ENCODE results near the gene EIF4A2. TPM values are rescaled to one million over a fixed set of nuclear protein-coding genes. Genes with fewer than 3 reads are reported as not detected.

EIF4A2 gene
- total and polyA plus RNA-seq, 11 donors: 255 to 496 (median 358) TPM

DNA sequence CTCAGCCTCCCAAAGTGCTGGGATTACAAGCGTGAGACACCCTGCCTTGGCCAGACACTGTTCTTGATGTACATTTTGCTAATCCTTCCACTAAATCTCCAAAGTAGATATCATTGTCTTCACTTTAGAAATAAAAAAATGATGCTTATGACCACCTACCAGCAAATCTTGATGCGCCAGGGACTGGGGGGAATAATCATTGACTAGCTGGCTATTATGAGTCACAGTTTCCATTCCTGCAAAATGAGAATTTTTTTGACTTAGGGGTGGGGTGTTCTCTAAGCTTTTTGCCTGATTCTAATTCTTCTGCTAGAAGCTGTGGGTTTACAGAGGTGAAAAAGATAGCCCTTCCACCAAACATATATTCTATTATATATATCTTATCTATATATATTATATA, 40.0 kb downstream of the EIF4A2 start:
- peaks cover under 1 to 43% (median 15%) of the 10 kb centered on the region in 9 donors for H3K27me3 ChIP-seq
- H3K4me1 ChIP-seq: peaks cover 0 to 23% (median 11%) of the 10 kb centered on the region in 12 donors
- H3K9me3 ChIP-seq: no peaks in the 10 kb centered on the region
- no peak for TF ChIP-seq CTCF (IDR thresholded peaks at IDR 0.05)
- no peak for TF ChIP-seq POLR2A (IDR thresholded peaks at IDR 0.05)
- no peak overlapping the region for H3K27ac ChIP-seq
- 73 to 80% (median 78%) methylated on average over 2 of the region's 2 CpGs for WGBS, 4 donors
- no peak overlapping the region for H3K4me3 ChIP-seq
- ATAC-seq (no peak), DNase-seq (no peak)
- no peaks in the 10 kb centered on the region for H3K36me3 ChIP-seq
- intact Hi-C loops (cut with DNase I): loop anchor here in 4 of 10 donors (5.0 kb wide), 2 partner anchors 206 to 211 kb away; partner anchors contain the start of gene AHSG (in 2 of the 4)

- H3K36me3 ChIP-seq: no peaks in the 10 kb centered on the region
- H3K4me1 ChIP-seq: peaks cover 0 to 23% (median 11%) of the 10 kb centered on the region in 12 donors
- peaks cover 9 to 55% (median 25%) of the 10 kb centered on the region in 9 donors for H3K27me3 ChIP-seq
- ATAC-seq (no peak), DNase-seq (no peak)
- 41 to 60% (median 48%) methylated on average over 13 to 18 of the region's 18 CpGs for WGBS, 4 donors
- TF ChIP-seq CTCF (IDR thresholded peaks at IDR 0.05) (no peak), POLR2A (IDR thresholded peaks at IDR 0.05) (no peak)
- H3K27ac ChIP-seq: no peak overlapping the region
- intact Hi-C loops (cut with DNase I): loop anchor here in 4 of 10 donors (5.0 kb wide), 2 partner anchors 207 to 212 kb away; partner anchors contain the start of gene AHSG (in 2 of the 4)
- no peaks in the 10 kb centered on the region for H3K9me3 ChIP-seq
- no peak overlapping the region for H3K4me3 ChIP-seq
Measured at GRCh38 chr3:186824430-186825139, 41.2 kb downstream of the EIF4A2 start.

DNA sequence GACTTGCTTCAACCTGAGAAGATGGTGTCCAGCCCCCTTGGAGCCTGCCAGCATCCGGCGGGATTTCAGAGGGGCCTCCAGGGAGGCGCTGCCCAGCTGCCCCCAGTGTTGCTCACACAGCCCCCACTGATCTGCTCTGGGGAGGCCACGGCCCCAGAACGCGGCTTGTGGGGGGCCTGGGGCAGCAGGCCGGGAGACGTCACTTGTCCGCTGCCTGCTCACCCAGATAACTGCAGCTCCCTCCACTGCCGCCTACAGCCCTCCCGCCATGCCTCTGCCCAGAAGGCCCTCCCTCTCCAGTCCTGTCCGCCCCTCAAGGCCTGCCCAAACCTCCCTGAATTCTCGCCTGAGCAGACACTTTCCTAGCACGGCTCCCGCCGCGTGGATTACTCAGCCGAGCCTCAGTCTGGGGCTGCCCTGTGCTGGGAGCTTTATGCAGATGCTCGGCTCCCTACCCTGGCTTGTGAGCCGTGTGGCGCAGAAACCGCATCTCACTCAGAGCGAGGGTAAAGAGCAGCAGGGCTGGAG, 42.0 kb downstream of the EIF4A2 start:
- Histone ChIP-seq H3K36me3 (no peaks in the 10 kb centered on the region), H3K9me3 (no peaks in the 10 kb centered on the region), H3K27ac (no peak overlapping the region), H3K27me3 (peaks cover 10 to 62% (median 33%) of the 10 kb centered on the region in 9 donors), H3K4me1 (peaks cover 0 to 23% (median 11%) of the 10 kb centered on the region in 12 donors), H3K4me3 (peak overlapping the region in 2 of 12 donors; percentile 5 to 65)
- intact Hi-C loops (cut with DNase I): no loop called here
- ATAC-seq (peak in 2 of 4 donors; percentile 5 to 21), DNase-seq (peak in 1 of 5 donors; percentile 44)
- TF ChIP-seq POLR2A (IDR thresholded peaks at IDR 0.05) (no peak), CTCF (IDR thresholded peaks at IDR 0.05) (no peak)
- 13 to 23% (median 17%) methylated on average over 18 to 23 of the region's 23 CpGs for WGBS, 4 donors

- Histone ChIP-seq H3K27me3 (peaks cover 10 to 64% (median 39%) of the 10 kb centered on the region in 9 donors), H3K4me3 (peak overlapping the region in 2 of 12 donors; percentile 65 to 73), H3K27ac (no peak overlapping the region), H3K36me3 (no peaks in the 10 kb centered on the region), H3K4me1 (peaks cover 0 to 23% (median 11%) of the 10 kb centered on the region in 12 donors), H3K9me3 (no peaks in the 10 kb centered on the region)
- ATAC-seq: no peak
- 45 to 53% (median 45%) methylated on average over 11 of the region's 11 CpGs for WGBS, 4 donors
- TF ChIP-seq POLR2A (IDR thresholded peaks at IDR 0.05) (no peak), CTCF (IDR thresholded peaks at IDR 0.05) (no peak)
- no peak for DNase-seq
- intact Hi-C loops (cut with DNase I): no loop called here
Measured at GRCh38 chr3:186825872-186826409, 42.6 kb downstream of the EIF4A2 start.
